H1 (cell line): ENCODE measurements around the gene RGS9. TPM values are rescaled to one million over a fixed set of nuclear protein-coding genes. Genes with fewer than 3 reads are reported as not detected.
"Not testable (repeated sequence)": the region's sequence is repeated elsewhere in the genome, so short reads cannot be mapped to it uniquely, and the experiment has no call there.

Experiments
- CTCF ChIA-PET: fragments of 300-600 bp; sonication (Branson Sonifier 250); formaldehyde crosslinking; loops from one replicate; lab custom pipeline; 2021; ENCODE audit not compliant: partially characterized antibody; lab: Charles Lee
- POLR2A ChIA-PET: fragments of 300-600 bp; sonication (Branson Sonifier 250); formaldehyde crosslinking; loops from one replicate; lab custom pipeline; 2021; ENCODE audit warnings: inconsistent platforms; ENCODE audit not compliant: partially characterized antibody; lab: Charles Lee
- DNase-seq, 2 experiments: peaks; one replicate each; pipeline versions ENCODE4 v3.0.0 to v3.0.0-alpha.2; 2010 to 2022; ENCODE audit warnings: low spot score in 2 of 2, low read depth in 1 of 2, mixed read lengths in 1 of 2
- FAIRE-seq: peaks from 2 replicates; lab custom pipeline; 2011; peaks lifted over from hg19 to GRCh38; lab: Jason Lieb, UNC
- H2AFZ ChIP-seq: 2 replicates; pipeline ENCODE4 v1.8.1; 2012; ENCODE audit warnings: low read length, inconsistent platforms
- H2AK5ac ChIP-seq: 2 replicates; pipeline ENCODE4 v1.6.1; 2013; ENCODE audit warnings: low read depth, low read length
- H2BK120ac ChIP-seq: replicated peaks from 2 replicates; pipeline ENCODE3; 2013; ENCODE audit warnings: low read depth, low read length, inconsistent platforms
- H2BK12ac ChIP-seq: 2 replicates; pipeline ENCODE4 v1.6.1; 2013; ENCODE audit warnings: low read depth, low read length
- H2BK15ac ChIP-seq: 2 replicates; pipeline ENCODE4 v1.6.1; 2013; ENCODE audit warnings: low read length
- H2BK20ac ChIP-seq: 2 replicates; pipeline ENCODE4 v1.6.1; 2013; ENCODE audit warnings: low read length
- H2BK5ac ChIP-seq: 2 replicates; pipeline ENCODE4 v1.6.1; 2013; ENCODE audit warnings: low read depth, low read length
- H3K14ac ChIP-seq: 2 replicates; pipeline ENCODE4 v1.6.1; 2013; ENCODE audit warnings: inconsistent platforms; ENCODE audit not compliant: insufficient read length
- H3K18ac ChIP-seq: 2 replicates; pipeline ENCODE4 v1.6.1; 2013; ENCODE audit warnings: low read length; ENCODE audit errors: extremely low read depth
- H3K23ac ChIP-seq: 2 replicates; pipeline ENCODE4 v1.6.1; 2013; ENCODE audit warnings: inconsistent platforms; ENCODE audit not compliant: insufficient read length
- H3K23me2 ChIP-seq: 2 replicates; pipeline ENCODE4 v1.6.1; 2013; ENCODE audit warnings: low read depth, low read length
- H3K27ac ChIP-seq: 2 replicates; pipeline ENCODE4 v1.6.1; 2011; ENCODE audit warnings: low read depth, low read length, inconsistent platforms
- H3K27me3 ChIP-seq, 4 experiments: replicated peaks in 1 of 4; 1 replicate in 1 of 4; 2 replicates in 3 of 4; pipeline versions ENCODE4 v1.6.1 to v1.8.1; 2011 to 2013; ENCODE audit warnings: low read length in 3 of 4, mild to moderate bottlenecking in 3 of 4, inconsistent platforms in 2 of 4, mixed read lengths in 2 of 4, moderate library complexity in 1 of 4; ENCODE audit not compliant: control insufficient read depth in 3 of 4, insufficient read depth in 3 of 4; ENCODE audit errors: extremely low read depth in 1 of 4
- H3K36me3 ChIP-seq, 4 experiments: 2 replicates each; pipeline versions ENCODE4 v1.6.1 to v1.8.1; 2011 to 2013; ENCODE audit warnings: mild to moderate bottlenecking in 4 of 4, low read length in 3 of 4, moderate library complexity in 2 of 4, control low read depth in 1 of 4, inconsistent platforms in 1 of 4; ENCODE audit not compliant: insufficient read depth in 4 of 4, control insufficient read depth in 2 of 4
- H3K4ac ChIP-seq: replicated peaks from 2 replicates; pipeline ENCODE3; 2013; ENCODE audit warnings: low read length, low read depth, mixed read lengths, inconsistent platforms; ENCODE audit not compliant: insufficient read length
- H3K4me1 ChIP-seq, 4 experiments: replicated peaks in 1 of 4; 1 replicate in 1 of 4; 2 replicates in 3 of 4; pipeline versions ENCODE4 v1.6.1 to v1.8.1; 2011 to 2013; ENCODE audit warnings: low read length in 3 of 4, inconsistent platforms in 2 of 4, mixed read lengths in 1 of 4; ENCODE audit not compliant: insufficient read depth in 4 of 4, control insufficient read depth in 3 of 4
- H3K4me2 ChIP-seq, 2 experiments: 2 replicates each; pipeline versions ENCODE4 v1.6.1 to v1.8.1; 2011 to 2013; ENCODE audit warnings: low read depth in 2 of 2, low read length in 2 of 2, control low read depth in 1 of 2, inconsistent platforms in 1 of 2, mild to moderate bottlenecking in 1 of 2; ENCODE audit not compliant: insufficient read depth in 1 of 2
- H3K4me3 ChIP-seq, 4 experiments: fragments of 200-600, 300-600 bp in 1 of 4; sonication (generic), shearing (Covaris generic), sonication (Bioruptor Twin) in 1 of 4; 2 replicates each; pipeline versions ENCODE4 v1.5.1 to v1.8.1; 2011 to 2016; ENCODE audit warnings: low read length in 4 of 4, low read depth in 3 of 4, control low read depth in 2 of 4, inconsistent platforms in 2 of 4, mild to moderate bottlenecking in 2 of 4, mixed read lengths in 1 of 4, moderate library complexity in 1 of 4; ENCODE audit not compliant: insufficient read depth in 2 of 4; ENCODE audit errors: extremely low read depth in 1 of 4
- H3K56ac ChIP-seq: replicated peaks from 2 replicates; pipeline ENCODE3; 2013; ENCODE audit warnings: low read depth, mild to moderate bottlenecking, mixed read lengths, low read length, inconsistent platforms; ENCODE audit not compliant: insufficient read length
- H3K79me1 ChIP-seq: 2 replicates; pipeline ENCODE4 v1.6.1; 2013; ENCODE audit warnings: low read depth, low read length, control low read depth
- H3K79me2 ChIP-seq, 2 experiments: 2 replicates each; pipeline versions ENCODE4 v1.6.1 to v1.8.1; 2012 to 2013; ENCODE audit warnings: low read length in 2 of 2, mild to moderate bottlenecking in 2 of 2, inconsistent platforms in 1 of 2; ENCODE audit not compliant: insufficient read depth in 2 of 2, control insufficient read depth in 1 of 2
- H3K9ac ChIP-seq, 4 experiments: replicated peaks in 1 of 4; 1 replicate in 1 of 4; 2 replicates in 3 of 4; pipeline versions ENCODE4 v1.6.1 to v1.8.1; 2011 to 2013; ENCODE audit warnings: low read depth in 3 of 4, low read length in 3 of 4, control low read depth in 2 of 4, mild to moderate bottlenecking in 2 of 4, moderate library complexity in 2 of 4, inconsistent platforms in 1 of 4; ENCODE audit errors: extremely low read depth in 1 of 4
- H3K9me3 ChIP-seq, 2 experiments: 2 replicates each; pipeline versions ENCODE4 v1.6.1 to v1.8.1; 2012 to 2013; ENCODE audit warnings: mild to moderate bottlenecking in 2 of 2, moderate library complexity in 2 of 2, control low read depth in 1 of 2, inconsistent platforms in 1 of 2, low read depth in 1 of 2, low read length in 1 of 2, mixed read lengths in 1 of 2; ENCODE audit not compliant: insufficient read depth in 2 of 2
- H4K20me1 ChIP-seq, 2 experiments: replicated peaks in 1 of 2; 2 replicates each; pipeline versions ENCODE3 to v1.8.1; 2011 to 2013; ENCODE audit warnings: inconsistent platforms in 2 of 2, low read length in 2 of 2, mild to moderate bottlenecking in 1 of 2; ENCODE audit not compliant: insufficient read depth in 2 of 2, control insufficient read depth in 1 of 2
- H4K5ac ChIP-seq: 2 replicates; pipeline ENCODE4 v1.6.1; 2013; ENCODE audit warnings: low read length, low read depth, mixed read lengths, inconsistent platforms; ENCODE audit not compliant: insufficient read length
- H4K8ac ChIP-seq: 2 replicates; pipeline ENCODE4 v1.8.0; 2013; ENCODE audit warnings: mild to moderate bottlenecking, moderate library complexity, low read length, inconsistent platforms; ENCODE audit not compliant: insufficient read depth; ENCODE audit errors: extremely low read depth
- H4K91ac ChIP-seq: replicated peaks from 2 replicates; pipeline ENCODE3; 2013; ENCODE audit warnings: low read length, mixed read lengths, inconsistent platforms; ENCODE audit not compliant: insufficient read length
- KDM5A ChIP-seq: fragments of 200-600 bp; IDR thresholded peaks from 2 replicates; pipeline ENCODE4 v1.7.1; 2012; ENCODE audit warnings: mild to moderate bottlenecking, low read length, inconsistent platforms, mixed read lengths
- POLR2A ChIP-seq, 2 experiments: IDR thresholded peaks; 1 replicate in 1 of 2; 2 replicates in 1 of 2; pipeline ENCODE4 v1.6.1; 2011; ENCODE audit warnings: low read depth in 2 of 2, low read length in 2 of 2, mild to moderate bottlenecking in 2 of 2; ENCODE audit errors: control extremely low read depth in 1 of 2
- WGBS, 2 experiments: shearing (Covaris generic) in 1 of 2; methylation state at CpG; one replicate each; pipeline versions ENCODE4 v1.1.6 to v1.1.7; 2013 to 2015; ENCODE audit warnings: low lambda C conversion rate in 2 of 2, mixed read lengths in 2 of 2, inconsistent platforms in 1 of 2, low coverage in 1 of 2, missing lambda C conversion rate in 1 of 2; ENCODE audit not compliant: insufficient replicate concordance in 2 of 2, insufficient coverage in 1 of 2, insufficient read length in 1 of 2; ENCODE audit errors: extremely low coverage in 1 of 2, missing lambda C conversion rate in 1 of 2; 5-methylcytosine and 5-hydroxymethylcytosine counted together
- polyA plus RNA-seq, 7 experiments: library from polyadenylated mRNA; depleted of rRNA in 3 of 7; stranded (reverse) in 5 of 7; unstranded in 2 of 7; fragments of >200 nt in 5 of 7; fragments of 200-250 nt in 2 of 7; gene quantifications; 1 replicate in 5 of 7; 2 replicates in 1 of 7; 4 replicates in 1 of 7; pipeline versions ENCODE4 v1.2.1 to v1.2.3, GENCODE V29; 2011 to 2013; ENCODE audit warnings: missing spikeins in 2 of 7, mixed read lengths in 2 of 7
- total RNA-seq: library from RNA; stranded (reverse); fragmentation: NEBNext Ultra II Directional; extraction: Animal tissue kit (Norgen Biotek cat#: 25700); gene quantifications from 2 replicates; pipeline ENCODE4 v1.2.1, GENCODE V29; 2021

RGS9 gene
- total and polyA plus RNA-seq, 2 of the 8 experiments (the other 6 are each of a cell fraction or from before 2014, with no cell fraction given), result 8.9 to 20.5 TPM

GRCh38 chr17:65115839-65116238 is 21.3 kb upstream of the RGS9 start (continued):
- no peak for TF ChIP-seq POLR2A (IDR thresholded peaks at IDR 0.05; ENCODE audit: control extremely low read depth in 1 of 2, low read depth in 2 of 2, low read length in 2 of 2)
- no peak for TF ChIP-seq KDM5A

GRCh38 chr17:65116515-65116914 is 20.7 kb upstream of the RGS9 start:
- H3K4ac ChIP-seq, H4K8ac ChIP-seq, H3K23ac ChIP-seq, H3K27ac ChIP-seq, H3K27me3 ChIP-seq, H4K5ac ChIP-seq, H2BK15ac ChIP-seq, H3K9me3 ChIP-seq, DNase-seq, H3K4me3 ChIP-seq, H4K20me1 ChIP-seq, H2AK5ac ChIP-seq, H3K79me1 ChIP-seq, H3K4me1 ChIP-seq, FAIRE-seq, H4K91ac ChIP-seq, H3K9ac ChIP-seq, H2AFZ ChIP-seq, H2BK5ac ChIP-seq, H3K4me2 ChIP-seq, POLR2A ChIA-PET, H3K36me3 ChIP-seq, H3K18ac ChIP-seq, H2BK120ac ChIP-seq, H3K79me2 ChIP-seq, H2BK12ac ChIP-seq, H2BK20ac ChIP-seq, H3K14ac ChIP-seq, H3K23me2 ChIP-seq, H3K56ac ChIP-seq: not testable (repeated sequence)
- WGBS, 2 experiments, result 54% methylated on average over 5 of the region's 5 CpGs; no CpG with 5 or more reads in 1 of the 2 experiments
- CTCF ChIA-PET, result interaction anchor here (0.7 to 0.8 kb wide), 2 partner anchors 14 to 73 kb away, joined by 3 to 4 read pairs; no protein-coding TSS in a partner anchor
